ENCODE data around the gene BCORL1. TPM values are rescaled to one million over a fixed set of nuclear protein-coding genes. Genes with fewer than 3 reads are reported as not detected.
A peak's percentile ranks its signal among the peaks of the same experiment; 100 is the strongest.

Gene BCORL1
- polyA plus RNA-seq, 1 of the 3 experiments (the other 2 are of a cell fraction), result 4.2 TPM

DNA sequence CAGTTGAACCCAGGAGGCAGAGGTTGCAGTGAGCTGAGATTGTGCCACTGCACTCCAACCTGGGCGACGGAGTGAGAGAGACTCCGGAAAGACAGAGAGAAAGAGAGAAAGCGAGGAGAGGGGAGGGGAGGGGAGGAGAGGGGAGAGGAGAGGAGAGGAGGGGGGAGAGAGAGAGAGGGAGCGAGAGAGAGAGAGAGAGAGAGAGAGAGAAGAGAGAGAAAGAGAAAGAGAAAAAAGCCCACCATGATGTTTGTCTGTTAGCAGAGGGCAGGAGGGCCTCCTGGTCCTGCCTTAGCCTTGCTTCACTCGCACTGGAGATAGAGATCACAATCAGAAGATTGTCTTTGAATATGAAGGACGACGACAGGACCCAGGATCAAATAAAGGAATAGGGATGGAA is 18.7 kb upstream of the BCORL1 start:
- 47% methylated on average over 8 of the region's 8 CpGs for WGBS (ENCODE audit: low lambda C conversion rate)
- no peak overlapping the region for H3K4me3 ChIP-seq (ENCODE audit: low read depth in 2 of 2, low read length in 1 of 2)
- H3F3A ChIP-seq (replicated peaks; ENCODE audit: insufficient read depth), result peaks cover 1% of the 10 kb centered on the region
- H3K4me2 ChIP-seq, result peak overlapping the region; percentile 4; the same call in 1 of the 2 replicates
- CTCF ChIA-PET, result no interaction called here
- no peak overlapping the region for H3K9ac ChIP-seq
- H3K79me2 ChIP-seq (ENCODE audit: insufficient read depth), result no peaks in the 10 kb centered on the region
- 0 out of 2 replicates have a peak overlapping the region, but pooled peaks have one; percentile 18 for H2AFZ ChIP-seq (ENCODE audit: low read depth)
- no peak for DNase-seq
- no peak overlapping the region for H3K27ac ChIP-seq (ENCODE audit: low read depth in 2 of 2, low read length in 1 of 2)
- H4K20me1 ChIP-seq (ENCODE audit: insufficient read depth), result no peaks in the 10 kb centered on the region
- no peaks in the 10 kb centered on the region; a peak in 1 of 4 replicates for H3K4me1 ChIP-seq (ENCODE audit: control insufficient read depth in 1 of 2, insufficient read depth in 2 of 2, low read depth in 1 of 2, low read length in 1 of 2)
- no peaks in the 10 kb centered on the region for H3K9me3 ChIP-seq
- no peaks in the 10 kb centered on the region for H3K9me2 ChIP-seq
- peaks cover 20% of the 10 kb centered on the region; the same call in 1 of the 2 replicates for H3K27me3 ChIP-seq (ENCODE audit: insufficient read depth)
- POLR2A ChIA-PET, result no interaction called here
- no peak for TF ChIP-seq TAF1 (IDR thresholded peaks at IDR 0.05; ENCODE audit: borderline replicate concordance, low read depth, low read length)
- TF ChIP-seq EP300 (IDR thresholded peaks at IDR 0.05; ENCODE audit: borderline replicate concordance in 1 of 2, low read depth in 1 of 2, low read length in 1 of 2), result no peak
- no peak for TF ChIP-seq SMC3 (IDR thresholded peaks at IDR 0.05; ENCODE audit: low read depth, low read length)
- TF ChIP-seq MEF2A (IDR thresholded peaks at IDR 0.05; ENCODE audit: borderline replicate concordance, low read depth), result no peak
- no peak for TF ChIP-seq SIN3A (IDR thresholded peaks at IDR 0.05; ENCODE audit: borderline replicate concordance, low read depth, low read length)
- TF ChIP-seq TCF12 (IDR thresholded peaks at IDR 0.05), result no peak
- TF ChIP-seq RAD21 (IDR thresholded peaks at IDR 0.05; ENCODE audit: low read length), result no peak
- no peak for TF ChIP-seq GABPA (IDR thresholded peaks at IDR 0.05; ENCODE audit: low read depth)
- TF ChIP-seq CTCF (IDR thresholded peaks at IDR 0.05), result no peak
- TF ChIP-seq FOXM1 (IDR thresholded peaks at IDR 0.05; ENCODE audit: low read depth), result no peak
- no peak for TF ChIP-seq MAX (IDR thresholded peaks at IDR 0.05; ENCODE audit: low read depth)
- H3K36me3 ChIP-seq (replicated peaks in 1 of 2; ENCODE audit: control insufficient read depth in 1 of 2, insufficient read depth in 2 of 2, low read length in 1 of 2), result no peaks in the 10 kb centered on the region

DNA sequence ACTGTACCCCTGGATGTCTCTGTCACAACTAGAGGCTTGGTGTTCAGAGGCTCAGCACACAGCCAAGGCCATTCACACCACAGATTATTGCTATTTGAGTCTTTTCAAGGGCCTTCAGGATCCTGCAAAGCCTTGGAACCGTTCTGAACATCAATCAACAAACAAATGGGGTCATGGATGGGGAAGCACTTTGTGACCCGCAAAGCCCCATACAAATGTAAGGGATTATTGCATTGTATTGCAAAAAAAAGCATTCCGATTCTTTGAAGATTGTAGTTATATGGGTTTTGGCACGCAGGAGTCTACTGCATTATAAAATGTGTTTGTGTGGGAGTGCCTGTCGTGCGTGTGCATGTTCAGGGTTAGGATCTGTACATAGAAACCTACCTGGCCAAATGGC is 17.3 kb upstream of the BCORL1 start:
- Histone ChIP-seq H3K4me1 (ENCODE audit: control insufficient read depth in 1 of 2, insufficient read depth in 2 of 2, low read depth in 1 of 2, low read length in 1 of 2) (no peaks in the 10 kb centered on the region; a peak in 1 of 4 replicates), H3K27ac (ENCODE audit: low read depth in 2 of 2, low read length in 1 of 2) (no peak overlapping the region), H3K27me3 (ENCODE audit: insufficient read depth) (peaks cover 20% of the 10 kb centered on the region; the same call in 1 of the 2 replicates), H3F3A (replicated peaks; ENCODE audit: insufficient read depth) (no peaks in the 10 kb centered on the region), H2AFZ (ENCODE audit: low read depth) (no peak overlapping the region), H3K4me2 (no peak overlapping the region), H3K9me3 (no peaks in the 10 kb centered on the region), H3K36me3 (replicated peaks in 1 of 2; ENCODE audit: control insufficient read depth in 1 of 2, insufficient read depth in 2 of 2, low read length in 1 of 2) (no peaks in the 10 kb centered on the region), H3K79me2 (ENCODE audit: insufficient read depth) (no peaks in the 10 kb centered on the region), H4K20me1 (ENCODE audit: insufficient read depth) (no peaks in the 10 kb centered on the region), H3K9me2 (no peaks in the 10 kb centered on the region), H3K9ac (no peak overlapping the region), H3K4me3 (ENCODE audit: low read depth in 2 of 2, low read length in 1 of 2) (no peak overlapping the region)
- ChIA-PET CTCF (no interaction called here), POLR2A (no interaction called here)
- 50% methylated on average over 6 of the region's 6 CpGs for WGBS (ENCODE audit: low lambda C conversion rate)
- no peak for TF ChIP-seq GABPA (IDR thresholded peaks at IDR 0.05; ENCODE audit: low read depth)
- TF ChIP-seq, protein P1, sequence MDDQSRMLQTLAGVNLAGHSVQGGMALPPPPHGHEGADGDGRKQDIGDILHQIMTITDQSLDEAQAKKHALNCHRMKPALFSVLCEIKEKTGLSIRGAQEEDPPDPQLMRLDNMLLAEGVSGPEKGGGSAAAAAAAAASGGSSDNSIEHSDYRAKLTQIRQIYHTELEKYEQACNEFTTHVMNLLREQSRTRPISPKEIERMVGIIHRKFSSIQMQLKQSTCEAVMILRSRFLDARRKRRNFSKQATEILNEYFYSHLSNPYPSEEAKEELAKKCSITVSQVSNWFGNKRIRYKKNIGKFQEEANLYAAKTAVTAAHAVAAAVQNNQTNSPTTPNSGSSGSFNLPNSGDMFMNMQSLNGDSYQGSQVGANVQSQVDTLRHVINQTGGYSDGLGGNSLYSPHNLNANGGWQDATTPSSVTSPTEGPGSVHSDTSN (IDR thresholded peaks at IDR 0.05), result no peak
- TF ChIP-seq MXI1 (IDR thresholded peaks at IDR 0.05; ENCODE audit: low read depth, low read length), result no peak
- TF ChIP-seq FOXM1 (IDR thresholded peaks at IDR 0.05; ENCODE audit: low read depth), result no peak
- TF ChIP-seq FOXJ3 (CRISPR knock-in tag; IDR thresholded peaks at IDR 0.05), result no peak
- no peak for TF ChIP-seq POLR2AphosphoS5 (IDR thresholded peaks at IDR 0.05; ENCODE audit: low read depth, low read length)
- no peak for TF ChIP-seq CTCF (IDR thresholded peaks at IDR 0.05)
- TF ChIP-seq, protein P2, sequence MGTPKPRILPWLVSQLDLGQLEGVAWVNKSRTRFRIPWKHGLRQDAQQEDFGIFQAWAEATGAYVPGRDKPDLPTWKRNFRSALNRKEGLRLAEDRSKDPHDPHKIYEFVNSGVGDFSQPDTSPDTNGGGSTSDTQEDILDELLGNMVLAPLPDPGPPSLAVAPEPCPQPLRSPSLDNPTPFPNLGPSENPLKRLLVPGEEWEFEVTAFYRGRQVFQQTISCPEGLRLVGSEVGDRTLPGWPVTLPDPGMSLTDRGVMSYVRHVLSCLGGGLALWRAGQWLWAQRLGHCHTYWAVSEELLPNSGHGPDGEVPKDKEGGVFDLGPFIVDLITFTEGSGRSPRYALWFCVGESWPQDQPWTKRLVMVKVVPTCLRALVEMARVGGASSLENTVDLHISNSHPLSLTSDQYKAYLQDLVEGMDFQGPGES (IDR thresholded peaks at IDR 0.05; ENCODE audit: low read depth, low read length), result no peak
- no peak for TF ChIP-seq NRF1 (IDR thresholded peaks at IDR 0.05; ENCODE audit: low read depth, low read length)
- no peak for TF ChIP-seq FOSL2 (IDR thresholded peaks at IDR 0.05; ENCODE audit: borderline replicate concordance, low read depth)
- TF ChIP-seq RFX5 (IDR thresholded peaks at IDR 0.05; ENCODE audit: low read length), result no peak
- TF ChIP-seq RCOR1 (IDR thresholded peaks at IDR 0.05; ENCODE audit: low read length), result no peak
- no peak for DNase-seq

All from SK-N-SH (cell line).